A673 (cell line): ENCODE measurements around the gene TBC1D22A. TPM values are rescaled to one million over a fixed set of nuclear protein-coding genes. Genes with fewer than 3 reads are reported as not detected.

ENCODE experiments used
- BruUV-seq: library from RNA; stranded (reverse); fragments of 400-500 nt; replicated peaks from 2 replicates; lab custom pipeline; 2021; lab: Mats Ljungman, UMichigan
- CTCF ChIA-PET: fragments of 300-600 bp; sonication (Branson Sonifier 250); formaldehyde crosslinking; loops from one replicate; lab custom pipeline; 2022; ENCODE audit warnings: antibody characterized with exemption; lab: Charles Lee
- POLR2A ChIA-PET: fragments of 300-600 bp; sonication (Branson Sonifier 250); formaldehyde crosslinking; loops from one replicate; lab custom pipeline; 2022; ENCODE audit warnings: antibody characterized with exemption; ENCODE audit not compliant: low non-redundant PET; lab: Charles Lee
- DNase-seq: peaks from one replicate; pipeline ENCODE4 v3.0.0-alpha.2; 2015; ENCODE audit warnings: low spot score
- H3K27ac ChIP-seq: fragments of 200-600 bp; sonication (generic); 2 replicates; pipeline ENCODE4 v1.5.1; 2016; ENCODE audit warnings: mixed run types, low read depth, mild to moderate bottlenecking, mixed read lengths, antibody characterized with exemption, low read length; ENCODE audit not compliant: poor library complexity, severe bottlenecking
- H3K27me3 ChIP-seq: fragments of 200-600 bp; sonication (generic); replicated peaks from 2 replicates; pipeline ENCODE4 v1.6.1; 2017; ENCODE audit warnings: mixed run types, low read depth, mild to moderate bottlenecking, mixed read lengths, antibody characterized with exemption, low read length; ENCODE audit not compliant: insufficient read depth, poor library complexity
- H3K36me3 ChIP-seq: fragments of 200-600 bp; sonication (generic); 2 replicates; pipeline ENCODE4 v1.6.1; 2016; ENCODE audit warnings: mixed run types, mild to moderate bottlenecking, mixed read lengths, antibody characterized with exemption, low read length; ENCODE audit not compliant: insufficient read depth, poor library complexity, severe bottlenecking
- H3K4me1 ChIP-seq: fragments of 200-600 bp; sonication (generic); 2 replicates; pipeline ENCODE4 v1.6.1; 2017; ENCODE audit warnings: mixed run types, mild to moderate bottlenecking, mixed read lengths, antibody characterized with exemption, low read length; ENCODE audit not compliant: insufficient read depth, poor library complexity, severe bottlenecking
- H3K4me3 ChIP-seq: fragments of 200-600 bp; sonication (generic); 2 replicates; pipeline ENCODE4 v1.5.1; 2016; ENCODE audit warnings: low read depth, mixed run types, mild to moderate bottlenecking, mixed read lengths, low read length; ENCODE audit not compliant: poor library complexity, severe bottlenecking
- H3K9me3 ChIP-seq: fragments of 200-600 bp; sonication (generic); 2 replicates; pipeline ENCODE4 v1.6.1; 2016; ENCODE audit warnings: mixed run types, low read depth, mild to moderate bottlenecking, mixed read lengths, antibody characterized with exemption, low read length; ENCODE audit not compliant: poor library complexity, severe bottlenecking
- CTCF ChIP-seq: fragments of 300-800, 200-600 bp; sonication (generic); conservative IDR thresholded peaks from 2 replicates; pipeline ENCODE4 v1.5.1; 2017; ENCODE audit warnings: low read depth, mild to moderate bottlenecking, antibody characterized with exemption, low read length, moderate library complexity, mixed read lengths
- EZH2 ChIP-seq: fragments of 200-600 bp; sonication (generic); IDR thresholded peaks from 2 replicates; pipeline ENCODE4 v1.6.1; 2017; ENCODE audit warnings: borderline replicate concordance, low read depth, mild to moderate bottlenecking, mixed read lengths, antibody characterized with exemption, low read length; ENCODE audit not compliant: poor library complexity, severe bottlenecking
- intact Hi-C: fragments of 100-400 bp; cut with micrococcal nuclease; formaldehyde crosslinking; loops from one replicate; pipeline ENCODE4 v1.10.0; 2022; ENCODE audit not compliant: unreplicated experiment
- total RNA-seq: library from RNA; stranded (reverse); gene quantifications from 2 replicates; pipeline ENCODE4 v1.2.3, GENCODE V29; 2021

Gene TBC1D22A
- total RNA-seq, 1 experiment from 2014 or later, result 22.5 TPM

- no TSS peak for BruUV-seq
- Histone ChIP-seq H3K27me3 (no peaks in the 10 kb centered on the region), H3K4me3 (no peak overlapping the region), H3K9me3 (no peaks in the 10 kb centered on the region), H3K36me3 (no peaks in the 10 kb centered on the region), H3K27ac (no peak overlapping the region), H3K4me1 (peaks cover 10% of the 10 kb centered on the region)
- no peak for DNase-seq
- intact Hi-C loops, result no loop called here
- ChIA-PET POLR2A (no interaction called here), CTCF (no interaction called here)
- TF ChIP-seq EZH2 (no peak), CTCF (no peak)
These were observed 184.0 kb downstream of the TBC1D22A start for GRCh38 chr22:46946383-46946962.

- H3K27me3 ChIP-seq, result no peaks in the 10 kb centered on the region
- POLR2A ChIA-PET, result no interaction called here
- TF ChIP-seq CTCF, result no peak
- TF ChIP-seq EZH2, result no peak
- no peak for DNase-seq
- BruUV-seq, result no TSS peak
- intact Hi-C loops, result no loop called here
- H3K36me3 ChIP-seq, result no peaks in the 10 kb centered on the region
- H3K27ac ChIP-seq, result no peak overlapping the region
- H3K4me1 ChIP-seq, result peaks cover 10% of the 10 kb centered on the region
- CTCF ChIA-PET, result no interaction called here
- H3K4me3 ChIP-seq, result no peak overlapping the region
- H3K9me3 ChIP-seq, result no peaks in the 10 kb centered on the region
These were observed 185.2 kb downstream of the TBC1D22A start for GRCh38 chr22:46947516-46948257.

GRCh38 chr22:46948411-46949144 is 186.1 kb downstream of the TBC1D22A start:
- POLR2A ChIA-PET, result no interaction called here
- Histone ChIP-seq H3K4me1 (peaks cover 1% of the 10 kb centered on the region), H3K9me3 (no peaks in the 10 kb centered on the region), H3K36me3 (no peaks in the 10 kb centered on the region), H3K27ac (no peak overlapping the region), H3K4me3 (no peak overlapping the region), H3K27me3 (no peaks in the 10 kb centered on the region)
- DNase-seq, result no peak
- no TSS peak for BruUV-seq
- CTCF ChIA-PET, result no interaction called here
- intact Hi-C loops, result no loop called here
- no peak for TF ChIP-seq CTCF
- TF ChIP-seq EZH2, result no peak
